ENCODE data around the gene CYYR1.

CYYR1 gene

GRCh38 chr21:26433386-26433785 lies 139.7 kb downstream of the CYYR1 start:
- DNase-seq (ENCODE audit: low read depth): no peak

GRCh38 chr21:26432410-26432809 lies 140.7 kb downstream of the CYYR1 start:
- no peak for DNase-seq (ENCODE audit: low read depth)

GRCh38 chr21:26425576-26425975 lies 147.5 kb downstream of the CYYR1 start:
- DNase-seq (ENCODE audit: low read depth): no peak

DNA sequence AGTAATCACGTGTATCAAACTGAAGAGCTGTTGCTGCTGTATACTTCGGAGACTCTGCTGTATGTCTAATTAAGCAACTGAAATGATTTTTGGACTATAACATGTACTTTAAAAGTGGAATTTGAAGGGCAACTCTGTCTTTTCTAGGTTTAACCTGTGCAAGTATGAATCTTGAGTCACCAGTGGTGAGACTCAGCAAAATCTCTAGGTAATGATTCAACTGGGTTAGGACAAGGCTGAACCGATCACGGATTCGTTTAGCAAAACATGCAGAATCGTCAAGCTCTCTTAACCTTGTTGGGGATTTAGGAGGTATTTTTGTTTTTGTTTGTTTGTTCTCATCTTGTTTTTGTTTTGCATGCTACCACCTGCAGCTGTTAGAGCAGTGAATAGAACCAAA lies 149.6 kb downstream of the CYYR1 start:
- DNase-seq (ENCODE audit: low read depth): no peak

DNA sequence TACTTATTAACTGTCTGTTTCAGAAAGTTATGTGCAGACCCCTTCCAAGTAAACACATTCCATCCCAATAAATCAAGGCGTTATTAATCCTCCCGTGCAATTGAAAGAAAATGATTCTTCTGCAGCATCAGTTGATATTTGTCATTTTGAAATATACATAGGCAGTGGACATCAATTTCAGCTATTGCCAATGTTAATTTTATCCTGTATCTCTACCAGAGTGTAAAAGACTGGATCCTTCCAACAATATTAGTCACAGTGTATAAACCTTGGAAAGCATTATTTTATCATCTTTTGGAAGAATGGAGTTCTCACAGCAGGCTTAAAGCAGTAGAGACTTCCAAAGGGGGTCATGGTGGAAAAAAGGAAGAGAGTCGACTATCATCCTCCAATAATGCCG lies 150.4 kb downstream of the CYYR1 start:
- no peak for DNase-seq (ENCODE audit: low read depth)

GRCh38 chr21:26422138-26422537 lies 150.9 kb downstream of the CYYR1 start:
- DNase-seq (ENCODE audit: low read depth): no peak

DNA sequence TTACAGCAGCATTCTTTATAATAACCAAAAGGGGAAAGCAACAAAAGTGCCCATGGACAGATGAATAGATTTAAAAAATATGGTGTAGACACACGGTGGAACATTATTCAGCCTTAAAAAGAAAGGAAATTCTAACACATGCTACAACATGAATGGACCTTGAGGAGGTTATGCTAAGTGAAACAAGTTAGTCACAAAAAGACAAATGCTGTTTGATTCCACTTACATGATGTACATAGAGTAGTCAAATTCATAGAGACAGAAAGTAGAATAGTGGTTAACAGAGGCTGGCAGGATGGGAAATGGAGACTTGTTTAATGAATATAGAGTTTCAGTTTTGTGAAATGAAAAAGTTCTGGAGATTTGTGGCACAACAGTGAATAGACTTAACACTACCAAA lies 151.4 kb downstream of the CYYR1 start:
- no peak for DNase-seq (ENCODE audit: low read depth)

Measured in activated T-cell treated with anti-CD3 and anti-CD28 coated beads for 24 hours (primary cell).